Stimulated activated naive CD4-positive, alpha-beta T cell (primary cell): Measurements from ENCODE around the gene SMCP.

ENCODE experiments used
- DNase-seq, 6 experiments: peaks; one replicate each; lab custom pipeline; 2025; lab: John Stamatoyannopoulos, UW

The SMCP gene

GRCh38 chr1:152886758-152887409, 8.8 kb downstream of the SMCP start:
- no peak for DNase-seq

- no peak for DNase-seq
Observed at GRCh38 chr1:152888126-152888525, 10.0 kb downstream of the SMCP start.

- DNase-seq: no peak
Observed at GRCh38 chr1:152899027-152899426, 20.9 kb downstream of the SMCP start.

GRCh38 chr1:152899883-152900282, 21.8 kb downstream of the SMCP start:
- DNase-seq: no peak

- DNase-seq: no peak
Observed at GRCh38 chr1:152901631-152902030, 23.5 kb downstream of the SMCP start.

GRCh38 chr1:152902636-152903035, 24.5 kb downstream of the SMCP start:
- no peak for DNase-seq

- no peak for DNase-seq
Observed at GRCh38 chr1:152904688-152905440, 26.7 kb downstream of the SMCP start.

GRCh38 chr1:152906023-152906565, 28.0 kb downstream of the SMCP start:
- no peak for DNase-seq

GRCh38 chr1:152907686-152908601, 29.8 kb downstream of the SMCP start, which contains the start of gene IVL:
Gene IVL, plus strand, starts transcription at chr1:152908546. Its CDS starts 1,252 bp downstream, at chr1:152909798.
- no peak for DNase-seq

GRCh38 chr1:152909206-152909605, 31.1 kb downstream of the SMCP start:
- no peak for DNase-seq

GRCh38 chr1:152912471-152912870, 34.3 kb downstream of the SMCP start:
- DNase-seq: no peak

GRCh38 chr1:152912900-152913299, 34.8 kb downstream of the SMCP start:
- DNase-seq: no peak

GRCh38 chr1:152917794-152918193, 39.7 kb downstream of the SMCP start:
- no peak for DNase-seq

GRCh38 chr1:152919071-152919470, 40.9 kb downstream of the SMCP start:
- DNase-seq: no peak

- no peak for DNase-seq
Observed at GRCh38 chr1:152924191-152924590, 46.1 kb downstream of the SMCP start.

- no peak for DNase-seq
Observed at GRCh38 chr1:152926091-152926490, 48.0 kb downstream of the SMCP start.

GRCh38 chr1:152928671-152929070, 50.5 kb downstream of the SMCP start:
- no peak for DNase-seq

GRCh38 chr1:152932170-152932811, 54.2 kb downstream of the SMCP start:
- no peak for DNase-seq

GRCh38 chr1:152933196-152933595, 55.1 kb downstream of the SMCP start:
- no peak for DNase-seq
